Measurements from ENCODE around the gene ZSCAN25.

Gene ZSCAN25

DNA sequence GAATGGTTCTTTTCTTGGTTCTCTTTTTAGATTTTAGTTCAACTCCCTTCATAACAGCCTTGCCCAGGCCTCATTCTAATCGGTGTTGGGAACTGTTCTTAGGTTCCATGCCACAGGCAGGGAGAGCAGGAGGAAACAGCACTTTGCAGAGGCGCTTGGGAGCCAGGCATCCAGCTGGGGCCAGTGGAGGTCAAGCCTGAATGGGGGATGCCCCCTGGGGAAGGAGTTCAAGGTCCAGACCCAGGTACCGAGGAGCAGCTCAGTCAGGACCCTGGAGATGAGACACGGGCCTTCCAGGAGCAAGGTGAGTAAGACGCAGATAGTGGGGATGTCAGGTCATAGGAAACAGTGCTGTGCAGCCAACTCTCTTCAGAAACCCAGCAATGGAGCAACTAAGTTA is 4.5 kb downstream of the ZSCAN25 start:
- Histone ChIP-seq H3K27ac (no peak overlapping the region), H3K36me3 (replicated peaks) (peaks cover 58% of the 10 kb centered on the region), H3K27me3 (replicated peaks) (no peaks in the 10 kb centered on the region), H3K4me3 (ENCODE audit: low read depth, low read length) (no peak overlapping the region)
- TF ChIP-seq, protein P1, sequence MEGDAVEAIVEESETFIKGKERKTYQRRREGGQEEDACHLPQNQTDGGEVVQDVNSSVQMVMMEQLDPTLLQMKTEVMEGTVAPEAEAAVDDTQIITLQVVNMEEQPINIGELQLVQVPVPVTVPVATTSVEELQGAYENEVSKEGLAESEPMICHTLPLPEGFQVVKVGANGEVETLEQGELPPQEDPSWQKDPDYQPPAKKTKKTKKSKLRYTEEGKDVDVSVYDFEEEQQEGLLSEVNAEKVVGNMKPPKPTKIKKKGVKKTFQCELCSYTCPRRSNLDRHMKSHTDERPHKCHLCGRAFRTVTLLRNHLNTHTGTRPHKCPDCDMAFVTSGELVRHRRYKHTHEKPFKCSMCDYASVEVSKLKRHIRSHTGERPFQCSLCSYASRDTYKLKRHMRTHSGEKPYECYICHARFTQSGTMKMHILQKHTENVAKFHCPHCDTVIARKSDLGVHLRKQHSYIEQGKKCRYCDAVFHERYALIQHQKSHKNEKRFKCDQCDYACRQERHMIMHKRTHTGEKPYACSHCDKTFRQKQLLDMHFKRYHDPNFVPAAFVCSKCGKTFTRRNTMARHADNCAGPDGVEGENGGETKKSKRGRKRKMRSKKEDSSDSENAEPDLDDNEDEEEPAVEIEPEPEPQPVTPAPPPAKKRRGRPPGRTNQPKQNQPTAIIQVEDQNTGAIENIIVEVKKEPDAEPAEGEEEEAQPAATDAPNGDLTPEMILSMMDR (IDR thresholded peaks at IDR 0.05; ENCODE audit: low read depth, low read length, missing control alignments): no peak
- in situ Hi-C loops (cut with HindIII; ENCODE audit: low pct_ligation_motif_present, low sequenced_read_pairs): no loop called here
- no peak for DNase-seq

DNA sequence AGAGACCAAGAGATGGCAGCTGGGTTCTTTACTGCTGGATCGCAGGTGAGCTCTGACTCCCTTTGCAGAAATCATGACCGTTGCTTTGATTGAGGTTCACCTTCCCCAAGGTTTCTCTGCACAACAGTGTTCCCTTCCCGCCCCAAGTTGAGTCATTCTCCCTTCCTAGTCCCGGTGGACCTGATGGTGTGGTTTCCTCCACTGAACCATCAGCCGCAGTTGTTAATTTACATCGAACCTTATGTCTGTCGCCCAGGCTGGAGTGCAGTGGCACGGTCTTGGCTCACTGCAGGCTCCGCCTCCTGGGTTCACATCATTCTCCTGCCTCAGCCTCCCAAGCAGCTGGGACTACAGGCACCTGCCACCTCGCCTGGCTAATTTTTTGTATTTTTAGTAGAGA is 5.8 kb downstream of the ZSCAN25 start:
- Histone ChIP-seq H3K27me3 (replicated peaks) (no peaks in the 10 kb centered on the region), H3K36me3 (replicated peaks) (peaks cover 70% of the 10 kb centered on the region), H3K27ac (no peak overlapping the region), H3K4me3 (ENCODE audit: low read depth, low read length) (no peak overlapping the region)
- TF ChIP-seq, protein P1 (IDR thresholded peaks at IDR 0.05; ENCODE audit: low read depth, low read length, missing control alignments): no peak
- in situ Hi-C loops (cut with HindIII; ENCODE audit: low pct_ligation_motif_present, low sequenced_read_pairs): no loop called here
- no peak for DNase-seq

- Histone ChIP-seq H3K4me3 (ENCODE audit: low read depth, low read length) (no peak overlapping the region), H3K27ac (no peak overlapping the region), H3K27me3 (replicated peaks) (no peaks in the 10 kb centered on the region), H3K36me3 (replicated peaks) (peaks cover 74% of the 10 kb centered on the region)
- no peak for DNase-seq
- TF ChIP-seq, protein P1 (IDR thresholded peaks at IDR 0.05; ENCODE audit: low read depth, low read length, missing control alignments): no peak
- in situ Hi-C loops (cut with HindIII; ENCODE audit: low pct_ligation_motif_present, low sequenced_read_pairs): no loop called here
Measured at GRCh38 chr7:99623091-99623693, 6.4 kb downstream of the ZSCAN25 start.

DNA sequence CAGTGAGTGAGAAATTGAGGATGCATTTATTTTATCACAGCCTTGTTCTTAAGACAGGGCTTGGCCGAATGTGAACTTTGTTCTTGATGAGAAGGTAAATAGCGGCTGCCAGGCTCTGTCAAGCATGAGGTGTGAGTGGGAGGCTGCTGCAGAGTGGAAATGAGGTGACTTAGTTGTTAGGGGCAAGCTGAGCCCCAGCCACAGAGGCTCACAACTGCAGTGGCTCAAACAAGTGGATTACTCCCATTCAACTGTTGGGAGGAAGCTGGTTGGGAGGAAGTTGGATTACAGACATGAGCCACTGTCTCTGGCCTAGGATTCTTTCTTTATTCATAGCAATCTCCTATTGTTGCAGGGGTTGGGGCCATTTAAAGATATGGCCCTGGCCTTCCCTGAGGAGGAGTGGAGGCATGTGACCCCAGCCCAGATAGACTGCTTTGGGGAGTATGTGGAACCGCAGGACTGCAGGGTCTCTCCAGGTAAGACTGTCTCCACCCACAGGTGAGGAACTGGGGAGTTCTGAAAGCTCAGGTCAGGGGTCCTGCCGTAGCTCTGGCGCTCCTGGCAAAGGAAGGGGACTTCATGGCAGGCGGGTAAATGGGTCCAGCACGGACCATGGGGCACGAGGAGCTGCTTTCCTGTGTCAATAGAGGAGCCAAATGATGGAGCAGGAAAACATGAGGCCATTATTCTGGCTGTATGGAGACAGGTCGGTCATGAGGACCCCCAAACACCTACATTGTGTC is 7.1 kb downstream of the ZSCAN25 start:
- H3K27me3 ChIP-seq (replicated peaks): no peaks in the 10 kb centered on the region
- DNase-seq: no peak
- TF ChIP-seq, protein P1 (IDR thresholded peaks at IDR 0.05; ENCODE audit: low read depth, low read length, missing control alignments): no peak
- in situ Hi-C loops (cut with HindIII; ENCODE audit: low pct_ligation_motif_present, low sequenced_read_pairs): no loop called here
- no peak overlapping the region for H3K4me3 ChIP-seq (ENCODE audit: low read depth, low read length)
- peaks cover 80% of the 10 kb centered on the region for H3K36me3 ChIP-seq (replicated peaks)
- H3K27ac ChIP-seq: no peak overlapping the region

DNA sequence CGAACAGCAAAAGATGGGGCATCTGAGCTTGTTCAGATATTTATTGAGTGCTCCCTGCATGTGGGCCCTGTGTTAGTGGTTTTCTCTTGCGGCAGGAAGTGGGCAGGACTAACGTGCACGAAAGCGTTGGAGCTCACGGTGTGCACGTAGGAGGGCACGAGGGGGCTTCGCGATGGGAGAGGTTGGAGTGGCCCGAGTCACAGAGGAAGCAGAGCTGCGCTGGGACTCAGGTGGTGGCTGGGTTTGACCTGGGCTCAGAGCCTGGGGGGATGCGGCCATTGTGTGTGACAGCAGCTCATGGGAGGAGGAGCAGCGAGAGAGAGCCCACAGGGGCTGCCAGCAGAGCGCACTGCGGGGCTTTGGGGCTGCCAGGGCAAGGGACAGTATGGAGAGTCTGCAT is 7.7 kb downstream of the ZSCAN25 start:
- no peak overlapping the region for H3K4me3 ChIP-seq (ENCODE audit: low read depth, low read length)
- in situ Hi-C loops (cut with HindIII; ENCODE audit: low pct_ligation_motif_present, low sequenced_read_pairs): no loop called here
- H3K36me3 ChIP-seq (replicated peaks): peaks cover 81% of the 10 kb centered on the region
- no peak overlapping the region for H3K27ac ChIP-seq
- TF ChIP-seq, protein P1 (IDR thresholded peaks at IDR 0.05; ENCODE audit: low read depth, low read length, missing control alignments): no peak
- H3K27me3 ChIP-seq (replicated peaks): no peaks in the 10 kb centered on the region
- no peak for DNase-seq

All from brain microvascular endothelial cell (primary cell).